ENCODE measurements around the gene PADI1. TPM values are rescaled to one million over a fixed set of nuclear protein-coding genes. Genes with fewer than 3 reads are reported as not detected.

The PADI1 gene
- total RNA-seq, 1 donor, result 0.43 TPM

DNA sequence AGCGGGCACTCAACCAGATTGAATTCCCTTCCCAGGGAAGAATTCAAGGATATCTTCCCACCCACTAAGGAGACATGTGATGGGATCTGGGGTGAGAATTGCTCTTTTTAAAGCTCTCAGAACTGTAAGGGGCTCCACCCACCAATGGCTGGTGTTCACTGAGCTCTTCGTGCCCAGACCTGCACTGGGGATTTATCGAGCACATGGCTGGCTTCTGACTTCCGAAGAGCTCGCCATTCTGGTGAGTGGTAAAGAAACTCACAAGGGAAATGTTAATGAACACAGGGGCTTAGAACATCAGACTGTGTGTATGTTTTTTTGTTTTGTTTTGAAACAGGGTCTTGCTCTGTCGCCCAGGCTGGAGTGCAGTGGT is 53.8 kb downstream of the PADI1 start:
- peak; percentile 3 for DNase-seq (ENCODE audit: low read depth)
- H3K4me3 ChIP-seq (ENCODE audit: low read depth, low read length), result no peak overlapping the region
- TF ChIP-seq, protein P1, sequence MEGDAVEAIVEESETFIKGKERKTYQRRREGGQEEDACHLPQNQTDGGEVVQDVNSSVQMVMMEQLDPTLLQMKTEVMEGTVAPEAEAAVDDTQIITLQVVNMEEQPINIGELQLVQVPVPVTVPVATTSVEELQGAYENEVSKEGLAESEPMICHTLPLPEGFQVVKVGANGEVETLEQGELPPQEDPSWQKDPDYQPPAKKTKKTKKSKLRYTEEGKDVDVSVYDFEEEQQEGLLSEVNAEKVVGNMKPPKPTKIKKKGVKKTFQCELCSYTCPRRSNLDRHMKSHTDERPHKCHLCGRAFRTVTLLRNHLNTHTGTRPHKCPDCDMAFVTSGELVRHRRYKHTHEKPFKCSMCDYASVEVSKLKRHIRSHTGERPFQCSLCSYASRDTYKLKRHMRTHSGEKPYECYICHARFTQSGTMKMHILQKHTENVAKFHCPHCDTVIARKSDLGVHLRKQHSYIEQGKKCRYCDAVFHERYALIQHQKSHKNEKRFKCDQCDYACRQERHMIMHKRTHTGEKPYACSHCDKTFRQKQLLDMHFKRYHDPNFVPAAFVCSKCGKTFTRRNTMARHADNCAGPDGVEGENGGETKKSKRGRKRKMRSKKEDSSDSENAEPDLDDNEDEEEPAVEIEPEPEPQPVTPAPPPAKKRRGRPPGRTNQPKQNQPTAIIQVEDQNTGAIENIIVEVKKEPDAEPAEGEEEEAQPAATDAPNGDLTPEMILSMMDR (IDR thresholded peaks at IDR 0.05; ENCODE audit: insufficient read depth, low read depth, low read length), result no peak

DNA sequence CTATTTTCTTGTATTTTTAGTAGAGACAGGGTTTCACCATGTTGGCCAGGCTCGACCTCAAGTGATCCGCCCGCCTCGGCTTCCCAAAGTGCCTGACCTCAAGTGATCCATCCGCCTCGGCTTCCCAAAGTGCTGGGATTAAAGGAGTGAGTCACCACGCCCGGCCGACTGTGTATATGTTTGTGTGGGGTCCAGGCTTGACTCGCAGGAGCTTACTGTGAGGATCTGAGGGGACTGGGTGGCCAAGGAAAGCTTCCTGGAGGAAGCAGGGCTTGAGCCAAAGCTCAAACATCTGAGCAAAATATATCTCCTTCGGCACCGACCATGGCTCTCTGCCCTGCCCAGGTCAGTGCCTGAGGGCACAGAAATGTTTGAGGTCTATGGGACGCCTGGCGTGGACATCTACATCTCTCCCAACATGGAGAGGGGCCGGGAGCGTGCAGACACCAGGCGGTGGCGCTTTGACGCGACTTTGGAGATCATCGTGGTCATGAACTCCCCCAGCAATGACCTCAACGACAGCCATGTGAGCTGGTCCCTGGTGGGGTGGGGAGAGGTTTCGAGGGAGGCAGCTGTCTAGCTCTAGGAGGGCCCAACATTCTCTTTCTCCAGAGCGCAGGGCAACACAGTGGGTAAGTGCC is 54.4 kb downstream of the PADI1 start:
- H3K4me3 ChIP-seq (ENCODE audit: low read depth, low read length), result no peak overlapping the region
- DNase-seq (ENCODE audit: low read depth), result peak; percentile 87
- TF ChIP-seq, protein P1 (IDR thresholded peaks at IDR 0.05; ENCODE audit: insufficient read depth, low read depth, low read length), result no peak

DNA sequence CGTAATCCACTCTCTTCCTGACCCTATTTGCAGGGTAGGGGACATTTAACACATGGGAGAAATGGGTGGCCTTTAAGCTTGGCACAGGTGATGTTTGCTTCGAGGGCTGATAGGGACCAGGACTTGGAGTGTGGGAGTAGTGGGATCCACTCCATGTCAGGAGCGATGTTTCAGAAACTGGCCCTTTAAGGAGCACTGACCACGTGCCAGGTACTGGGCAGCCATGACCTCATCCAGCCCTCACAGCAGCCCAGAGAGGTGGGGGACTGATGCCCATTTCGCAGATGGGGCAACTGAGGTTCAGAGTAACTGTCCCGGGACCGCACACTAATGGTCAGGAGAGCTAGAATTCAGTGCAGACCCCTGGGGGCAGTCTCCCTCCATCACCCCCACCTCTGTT is 55.3 kb downstream of the PADI1 start:
- no peak overlapping the region for H3K4me3 ChIP-seq (ENCODE audit: low read depth, low read length)
- DNase-seq (ENCODE audit: low read depth), result no peak
- TF ChIP-seq, protein P1 (IDR thresholded peaks at IDR 0.05; ENCODE audit: insufficient read depth, low read depth, low read length), result no peak

DNA sequence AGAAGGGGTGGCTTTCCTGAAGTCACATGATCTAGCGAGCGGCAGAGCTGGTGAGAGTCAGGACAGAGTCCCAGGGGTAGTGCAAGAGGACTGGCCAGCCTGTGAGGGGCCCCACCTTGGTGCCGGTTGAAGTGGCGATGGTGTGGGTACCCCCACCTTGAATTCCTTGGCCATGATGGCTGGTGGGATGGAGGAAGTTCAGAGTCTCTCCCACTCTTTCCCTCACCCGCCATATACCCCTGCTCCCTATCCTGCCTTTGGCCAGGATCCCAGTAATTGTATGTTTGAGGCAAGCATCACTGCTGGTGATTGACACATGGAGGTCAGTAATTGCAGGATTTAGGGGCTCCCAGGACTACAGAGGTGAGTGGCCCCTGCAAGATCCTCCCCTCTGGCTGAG is 55.8 kb downstream of the PADI1 start:
- no peak for DNase-seq (ENCODE audit: low read depth)
- TF ChIP-seq, protein P1 (IDR thresholded peaks at IDR 0.05; ENCODE audit: insufficient read depth, low read depth, low read length), result no peak

DNA sequence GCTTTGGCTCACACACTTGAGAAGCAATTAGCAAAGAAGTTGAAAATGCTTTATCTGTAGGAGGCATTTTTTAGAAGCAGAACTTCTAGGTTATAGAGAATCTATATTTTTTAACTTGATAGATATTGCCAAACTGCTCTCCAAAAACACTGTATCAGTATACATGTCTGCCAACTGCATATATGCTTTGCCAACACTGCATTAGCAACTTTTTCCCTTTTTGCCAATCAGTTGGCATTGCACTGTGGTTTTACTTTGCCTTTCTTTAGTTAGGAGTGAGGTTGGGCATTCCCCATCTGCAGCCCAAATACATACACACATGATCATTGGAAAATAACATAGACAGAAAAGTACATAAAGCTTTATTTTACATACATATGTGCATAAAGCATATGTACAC is 59.0 kb downstream of the PADI1 start:
- TF ChIP-seq, protein P1 (IDR thresholded peaks at IDR 0.05; ENCODE audit: insufficient read depth, low read depth, low read length), result no peak
- DNase-seq (ENCODE audit: low read depth), result no peak
- no peak overlapping the region for H3K4me3 ChIP-seq (ENCODE audit: low read depth, low read length)

More for the DNA sequence above, 55.8 kb downstream of the PADI1 start:
- H3K4me3 ChIP-seq (ENCODE audit: low read depth, low read length), result no peak overlapping the region

DNA sequence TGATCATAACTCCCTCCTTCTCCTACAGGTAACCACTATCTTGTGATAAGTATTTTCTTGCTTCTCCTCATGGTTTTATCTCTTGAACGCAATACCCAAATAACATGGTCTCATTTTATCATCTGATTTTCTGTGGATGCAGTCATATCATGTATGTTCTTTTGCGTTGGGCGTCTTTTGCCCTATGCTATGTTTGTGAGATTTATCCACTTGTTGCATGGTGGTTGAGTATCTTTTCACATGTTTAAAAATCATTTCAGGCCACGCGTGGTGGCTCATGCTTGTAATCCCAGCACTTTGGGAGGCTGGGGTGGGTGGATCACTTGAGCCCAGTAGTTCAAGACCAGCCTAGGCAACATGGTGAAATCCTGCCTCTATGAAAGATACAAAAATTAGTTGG is 59.5 kb downstream of the PADI1 start:
- DNase-seq (ENCODE audit: low read depth), result no peak
- TF ChIP-seq, protein P1 (IDR thresholded peaks at IDR 0.05; ENCODE audit: insufficient read depth, low read depth, low read length), result no peak
- no peak overlapping the region for H3K4me3 ChIP-seq (ENCODE audit: low read depth, low read length)

DNA sequence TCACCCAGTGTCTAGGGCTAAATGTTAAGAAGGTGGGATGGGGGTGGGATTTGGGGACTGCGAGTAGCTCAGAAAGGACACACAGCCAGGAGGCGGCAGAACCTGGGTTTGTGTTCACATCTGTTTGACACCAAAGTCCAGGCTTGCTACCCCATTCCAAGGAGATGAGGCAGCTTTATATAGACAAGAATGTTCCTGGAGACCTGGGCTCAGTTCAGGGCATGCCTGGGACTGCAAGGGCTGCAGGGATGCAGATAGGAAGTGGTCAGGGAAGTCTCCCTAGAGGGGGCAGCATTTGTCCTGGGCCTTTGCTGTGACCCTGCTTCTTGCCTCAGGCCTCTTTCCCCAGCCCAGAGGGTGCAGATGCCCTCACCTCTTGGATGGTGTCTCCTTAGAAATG is 60.2 kb downstream of the PADI1 start:
- DNase-seq (ENCODE audit: low read depth), result peak; percentile 9
- TF ChIP-seq, protein P1 (IDR thresholded peaks at IDR 0.05; ENCODE audit: insufficient read depth, low read depth, low read length), result no peak
- no peak overlapping the region for H3K4me3 ChIP-seq (ENCODE audit: low read depth, low read length)
